Prostate gland (tissue), 2 donors: ENCODE results near the gene UGT1A10.

Source experiments
- CTCF ChIP-seq, 4 experiments: fragments of 200-600 bp in 2 of 4; fragments of 450-650 bp in 2 of 4; sonication (generic) in 2 of 4; IDR thresholded peaks; 1 replicate in 3 of 4; 2 replicates in 1 of 4; pipeline ENCODE4 v1.5.1; 2016 to 2019; ENCODE audit warnings: antibody characterized with exemption in 4 of 4, mild to moderate bottlenecking in 2 of 4, moderate library complexity in 2 of 4
- POLR2A ChIP-seq: fragments of 450-650 bp; IDR thresholded peaks from one replicate; pipeline ENCODE4 v1.6.1; 2016; ENCODE audit warnings: antibody characterized with exemption, mild to moderate bottlenecking
- POLR2AphosphoS5 ChIP-seq: sonication (generic); formaldehyde crosslinking; IDR thresholded peaks from one replicate; pipeline ENCODE4 v1.6.1; 2017; ENCODE audit warnings: antibody characterized with exemption

DNA sequence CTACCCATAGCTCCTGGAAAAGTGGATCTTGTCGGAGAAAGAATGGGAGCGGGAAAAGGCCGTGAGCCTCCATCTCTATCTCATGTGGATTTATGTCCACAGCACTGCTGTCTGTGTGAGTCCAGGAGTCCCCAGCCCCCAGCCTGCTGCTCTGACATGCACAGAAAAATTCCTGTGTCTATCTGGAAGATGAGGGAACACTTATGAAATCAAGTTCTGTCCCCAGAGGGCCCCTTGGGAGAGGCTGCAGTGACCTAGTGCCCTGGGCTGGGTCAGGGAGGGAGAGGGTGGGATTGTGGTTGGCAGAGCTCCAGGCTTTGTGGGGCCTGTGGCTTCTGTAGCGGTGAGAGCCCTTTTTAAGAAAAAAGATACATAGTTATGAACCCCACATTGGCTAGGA is 180.5 kb downstream of the UGT1A10 start:
- TF ChIP-seq CTCF (IDR thresholded peaks at IDR 0.05) (no peak), POLR2A (no peak), POLR2AphosphoS5 (no peak)
